HepG2 (cell line): ENCODE results near the gene RAB1B. TPM values are rescaled to one million over a fixed set of nuclear protein-coding genes. Genes with fewer than 3 reads are reported as not detected.
A peak's percentile ranks its signal among the peaks of the same experiment; 100 is the strongest.

Experiments
- CBFB ChIP-seq: sonication (generic); formaldehyde crosslinking; IDR thresholded peaks from 2 replicates; pipeline ENCODE4 v1.4.0; 2020; ENCODE audit warnings: missing genetic modification reagents
- FOXA1 ChIP-seq, 2 experiments: fragments of 450-650 bp in 1 of 2; sonication (generic) in 1 of 2; formaldehyde crosslinking in 1 of 2; IDR thresholded peaks; 2 replicates each; pipeline versions ENCODE4 v1.4.0 to v1.6.1; 2016 to 2020; ENCODE audit warnings: missing genetic modification reagents in 1 of 2
- HINFP ChIP-seq: sonication (generic); formaldehyde crosslinking; IDR thresholded peaks from 2 replicates; pipeline ENCODE4 v1.4.0; 2020; ENCODE audit warnings: low read depth, mild to moderate bottlenecking, missing genetic modification reagents
- KIAA2018 ChIP-seq: sonication (generic); formaldehyde crosslinking; IDR thresholded peaks from 2 replicates; pipeline ENCODE4 v1.5.0; 2020; ENCODE audit warnings: mild to moderate bottlenecking, missing genetic modification reagents, borderline replicate concordance
- MTF2 ChIP-seq: sonication (generic); formaldehyde crosslinking; IDR thresholded peaks from 2 replicates; pipeline ENCODE4 v1.5.0; 2020; ENCODE audit warnings: missing genetic modification reagents, borderline replicate concordance
- PAXIP1 ChIP-seq: sonication (generic); formaldehyde crosslinking; conservative IDR thresholded peaks from 2 replicates; pipeline ENCODE4 v1.4.0; 2020; ENCODE audit warnings: mild to moderate bottlenecking, missing genetic modification reagents, moderate library complexity
- THAP7 ChIP-seq: sonication (generic); formaldehyde crosslinking; IDR thresholded peaks from 2 replicates; pipeline ENCODE4 v1.8.1; 2023; ENCODE audit warnings: mild to moderate bottlenecking, missing genetic modification reagents
- ZNF253 ChIP-seq: sonication (generic); formaldehyde crosslinking; IDR thresholded peaks from 2 replicates; pipeline ENCODE4 v1.8.0; 2022; ENCODE audit warnings: mild to moderate bottlenecking, missing genetic modification reagents, borderline replicate concordance
- ZNF34 ChIP-seq: sonication (generic); formaldehyde crosslinking; IDR thresholded peaks from 2 replicates; pipeline ENCODE4 v1.4.0; 2020; ENCODE audit warnings: mild to moderate bottlenecking, missing genetic modification reagents, borderline replicate concordance
- ZNF691 ChIP-seq: sonication (generic); formaldehyde crosslinking; IDR thresholded peaks from 2 replicates; pipeline ENCODE4 v1.4.0; 2020; ENCODE audit warnings: missing genetic modification reagents, low read depth, mild to moderate bottlenecking, borderline replicate concordance
- ZSCAN22 ChIP-seq: sonication (generic); formaldehyde crosslinking; IDR thresholded peaks from 2 replicates; pipeline ENCODE4 v1.4.0; 2020; ENCODE audit warnings: mild to moderate bottlenecking, missing genetic modification reagents
- ZZZ3 ChIP-seq: sonication (generic); formaldehyde crosslinking; IDR thresholded peaks from 2 replicates; pipeline ENCODE4 v1.4.0; 2020; ENCODE audit warnings: missing genetic modification reagents, mild to moderate bottlenecking, borderline replicate concordance
- polyA plus RNA-seq, 8 experiments: library from polyadenylated mRNA; depleted of rRNA in 3 of 8; stranded (reverse) in 7 of 8; unstranded in 1 of 8; fragments of >200 nt; fragmentation: Illumina TruSeq in 4 of 8; extraction: Trizol in 4 of 8; gene quantifications; 2 replicates each; pipeline versions ENCODE4 v1.2.1 to v1.2.3, GENCODE V29; 2011 to 2016; ENCODE audit warnings: low read depth in 4 of 8, missing spikeins in 1 of 8, mixed read lengths in 1 of 8; ENCODE audit not compliant: insufficient read depth in 1 of 8
- total RNA-seq, 5 experiments: library from RNA; depleted of rRNA; stranded (reverse); fragments of >200 nt; fragmentation: Illumina TruSeq; extraction: Trizol; gene quantifications; 2 replicates each; pipeline ENCODE4 v1.2.3, GENCODE V29; 2016; ENCODE audit warnings: low read depth in 1 of 5

RAB1B gene
- total and polyA plus RNA-seq, 2 of the 13 experiments (the other 11 are each of a cell fraction or from before 2014, with no cell fraction given): 77.9 to 87.9 TPM

- TF ChIP-seq KIAA2018 (CRISPR knock-in tag) (no peak), FOXA1 (IDR thresholded peaks at IDR 0.05) (no peak), FOXA1 (CRISPR knock-in tag; IDR thresholded peaks at IDR 0.05) (peak; percentile 75), ZSCAN22 (CRISPR knock-in tag) (0 out of 2 replicates have a peak, but pooled peaks have one; percentile 44), ZNF691 (CRISPR knock-in tag) (peak; percentile 16; the same call in 1 of the 2 replicates), ZNF34 (CRISPR knock-in tag) (0 out of 2 replicates have a peak, but pooled peaks have one; percentile 42), ZNF253 (CRISPR knock-in tag) (0 out of 2 replicates have a peak, but pooled peaks have one; percentile 29), MTF2 (CRISPR knock-in tag) (no peak), THAP7 (CRISPR knock-in tag) (no peak), ZZZ3 (CRISPR knock-in tag) (peak; percentile 14; the same call in 1 of the 2 replicates), PAXIP1 (0 out of 2 replicates have a peak, but pooled peaks have one; percentile 19), CBFB (0 out of 2 replicates have a peak, but pooled peaks have one; percentile 3), HINFP (0 out of 2 replicates have a peak, but pooled peaks have one; percentile 86)
Measured at GRCh38 chr11:66258473-66258893, 10.0 kb upstream of the RAB1B start (continued).
